ENCODE results near the gene POTEJ.
"Not testable (repeated sequence)": the region's sequence is repeated elsewhere in the genome, so short reads cannot be mapped to it uniquely, and the experiment has no call there.

The POTEJ gene

GRCh38 chr2:130611140-130611539 is at the start of gene POTEJ:
Gene POTEJ, plus strand, starts transcription at chr2:130611440. Its CDS starts 93 bp downstream, at chr2:130611533.
- not testable (repeated sequence) for H3K27me3 ChIP-seq (ENCODE audit: insufficient read depth, low read depth); H3K36me3 ChIP-seq (ENCODE audit: insufficient read depth); H4K20me1 ChIP-seq (ENCODE audit: insufficient read depth); H3K27ac ChIP-seq; H2AFZ ChIP-seq (ENCODE audit: low read depth); H3K9ac ChIP-seq; H3K4me1 ChIP-seq (ENCODE audit: low read depth, poor library complexity, severe bottlenecking); H3K4me3 ChIP-seq (IDR thresholded peaks at IDR 0.05; ENCODE audit: insufficient read depth, low read depth, low read length); H3K79me2 ChIP-seq (ENCODE audit: insufficient read depth, low read depth); H3K4me2 ChIP-seq

DNA sequence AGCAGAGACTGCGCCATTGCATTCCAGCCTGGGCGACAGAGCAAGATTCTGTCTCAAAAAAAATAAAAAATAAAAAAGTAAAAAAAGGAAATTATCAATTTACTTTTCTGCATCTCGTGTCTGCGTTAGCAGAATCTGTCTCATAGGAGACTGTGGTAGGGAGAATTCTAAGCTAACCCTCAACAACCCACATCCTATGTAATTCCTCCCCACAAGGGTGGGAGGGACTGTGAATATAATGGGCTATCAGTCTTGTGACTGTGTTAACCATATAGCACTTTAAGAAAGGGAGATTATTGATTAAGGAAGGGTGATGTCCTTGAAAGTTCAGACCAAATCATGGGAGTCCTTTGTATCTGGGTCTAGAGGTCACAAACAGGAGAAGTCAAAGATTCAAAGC is 45.1 kb upstream of the POTEJ start:
- H3K4me2 ChIP-seq; H3K4me1 ChIP-seq (ENCODE audit: low read depth, poor library complexity, severe bottlenecking); H3K27ac ChIP-seq; H3K27me3 ChIP-seq (ENCODE audit: insufficient read depth, low read depth); H3K79me2 ChIP-seq (ENCODE audit: insufficient read depth, low read depth); H3K9ac ChIP-seq; H4K20me1 ChIP-seq (ENCODE audit: insufficient read depth); H3K36me3 ChIP-seq (ENCODE audit: insufficient read depth); H3K4me3 ChIP-seq (IDR thresholded peaks at IDR 0.05; ENCODE audit: insufficient read depth, low read depth, low read length); H2AFZ ChIP-seq (ENCODE audit: low read depth): not testable (repeated sequence)

DNA sequence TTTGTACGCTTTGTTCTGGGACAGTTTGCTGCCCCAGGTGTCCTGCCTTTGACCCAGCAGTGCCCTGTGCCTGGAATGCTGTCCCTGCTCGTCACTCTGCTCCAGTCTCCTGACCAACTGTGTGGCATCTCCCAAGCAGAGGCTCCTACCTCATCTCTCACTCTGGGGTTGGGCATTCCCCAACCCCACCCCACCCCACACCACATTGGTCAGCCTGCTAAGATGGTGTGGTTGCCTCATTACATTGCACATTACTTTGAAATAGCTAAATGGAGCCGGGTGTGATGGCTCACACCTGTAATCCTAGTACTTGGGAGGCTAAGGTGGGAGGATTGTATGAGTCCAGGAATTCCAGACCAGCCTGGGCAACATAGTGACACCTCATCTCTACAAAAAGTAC is 39.3 kb upstream of the POTEJ start:
- not testable (repeated sequence) for H4K20me1 ChIP-seq (ENCODE audit: insufficient read depth); H3K4me1 ChIP-seq (ENCODE audit: low read depth, poor library complexity, severe bottlenecking); H3K4me2 ChIP-seq; H3K9ac ChIP-seq; H3K4me3 ChIP-seq (IDR thresholded peaks at IDR 0.05; ENCODE audit: insufficient read depth, low read depth, low read length); H3K27me3 ChIP-seq (ENCODE audit: insufficient read depth, low read depth); H3K36me3 ChIP-seq (ENCODE audit: insufficient read depth); H3K79me2 ChIP-seq (ENCODE audit: insufficient read depth, low read depth); H3K27ac ChIP-seq; H2AFZ ChIP-seq (ENCODE audit: low read depth)

GRCh38 chr2:130574230-130574629 is 37.0 kb upstream of the POTEJ start:
- not testable (repeated sequence) for H3K36me3 ChIP-seq (ENCODE audit: insufficient read depth)

DNA sequence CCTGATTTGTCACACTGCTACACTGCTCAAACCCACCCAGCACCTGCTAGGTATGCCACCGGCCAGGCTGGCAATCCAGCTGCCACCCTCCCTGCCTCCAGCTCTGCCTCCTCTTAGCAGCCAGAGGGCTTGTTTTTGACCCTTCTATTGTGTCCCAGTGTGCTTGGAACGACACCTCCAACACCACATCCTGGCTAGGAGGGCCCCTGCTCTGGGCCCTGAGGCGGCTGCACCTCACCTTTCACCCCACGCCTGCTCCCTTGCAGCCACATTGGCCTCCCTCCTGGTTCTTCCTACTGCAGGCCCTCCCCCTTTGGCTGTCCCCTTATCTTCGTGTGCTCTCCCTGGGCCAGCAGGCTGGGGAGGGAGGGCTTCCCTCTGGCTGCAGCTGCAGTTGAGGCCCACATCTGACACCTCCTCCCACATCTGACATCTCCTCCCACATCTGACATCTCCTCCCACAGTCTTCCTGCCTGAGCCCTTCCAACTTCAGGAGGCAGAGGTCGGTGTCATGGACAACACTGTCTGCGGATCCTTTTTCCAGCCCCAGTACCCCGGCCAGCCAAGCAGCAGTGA is 34.9 kb upstream of the POTEJ start:
- not testable (repeated sequence) for H3K27me3 ChIP-seq (ENCODE audit: insufficient read depth, low read depth); H3K4me3 ChIP-seq (IDR thresholded peaks at IDR 0.05; ENCODE audit: insufficient read depth, low read depth, low read length); H3K4me1 ChIP-seq (ENCODE audit: low read depth, poor library complexity, severe bottlenecking); H3K27ac ChIP-seq; H3K79me2 ChIP-seq (ENCODE audit: insufficient read depth, low read depth); H3K9ac ChIP-seq; H3K36me3 ChIP-seq (ENCODE audit: insufficient read depth); H4K20me1 ChIP-seq (ENCODE audit: insufficient read depth); H3K4me2 ChIP-seq; H2AFZ ChIP-seq (ENCODE audit: low read depth)

More at GRCh38 chr2:130574230-130574629, 37.0 kb upstream of the POTEJ start:
- H3K27me3 ChIP-seq (ENCODE audit: insufficient read depth, low read depth); H3K79me2 ChIP-seq (ENCODE audit: insufficient read depth, low read depth); H2AFZ ChIP-seq (ENCODE audit: low read depth); H3K27ac ChIP-seq; H3K9ac ChIP-seq; H3K4me2 ChIP-seq; H3K4me3 ChIP-seq (IDR thresholded peaks at IDR 0.05; ENCODE audit: insufficient read depth, low read depth, low read length); H3K4me1 ChIP-seq (ENCODE audit: low read depth, poor library complexity, severe bottlenecking); H4K20me1 ChIP-seq (ENCODE audit: insufficient read depth): not testable (repeated sequence)

GRCh38 chr2:130577559-130577958 is 33.7 kb upstream of the POTEJ start:
- not testable (repeated sequence) for H4K20me1 ChIP-seq (ENCODE audit: insufficient read depth); H3K27me3 ChIP-seq (ENCODE audit: insufficient read depth, low read depth); H3K4me1 ChIP-seq (ENCODE audit: low read depth, poor library complexity, severe bottlenecking); H3K4me3 ChIP-seq (IDR thresholded peaks at IDR 0.05; ENCODE audit: insufficient read depth, low read depth, low read length); H3K79me2 ChIP-seq (ENCODE audit: insufficient read depth, low read depth); H3K36me3 ChIP-seq (ENCODE audit: insufficient read depth); H2AFZ ChIP-seq (ENCODE audit: low read depth); H3K9ac ChIP-seq; H3K27ac ChIP-seq; H3K4me2 ChIP-seq

DNA sequence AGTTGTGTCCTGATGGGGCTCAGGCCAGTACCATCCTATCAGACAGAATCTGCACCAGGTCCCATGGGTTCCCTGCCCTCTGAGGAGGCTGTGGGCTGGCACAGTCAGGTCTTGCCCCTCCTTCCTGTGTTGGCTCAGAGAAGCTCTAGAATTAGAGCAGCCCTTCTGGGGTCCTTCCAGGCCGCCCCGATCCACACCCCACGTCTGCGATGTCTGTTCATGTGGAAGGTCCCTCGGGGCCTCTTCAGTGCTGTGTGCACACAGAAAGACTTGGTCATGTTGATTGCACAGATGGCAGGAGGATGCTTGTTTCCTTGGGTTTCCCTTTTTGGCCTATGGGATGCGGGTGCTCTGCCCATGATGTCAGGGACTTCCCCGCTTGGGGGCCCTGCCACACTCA is 32.1 kb upstream of the POTEJ start:
- not testable (repeated sequence) for H3K4me2 ChIP-seq

DNA sequence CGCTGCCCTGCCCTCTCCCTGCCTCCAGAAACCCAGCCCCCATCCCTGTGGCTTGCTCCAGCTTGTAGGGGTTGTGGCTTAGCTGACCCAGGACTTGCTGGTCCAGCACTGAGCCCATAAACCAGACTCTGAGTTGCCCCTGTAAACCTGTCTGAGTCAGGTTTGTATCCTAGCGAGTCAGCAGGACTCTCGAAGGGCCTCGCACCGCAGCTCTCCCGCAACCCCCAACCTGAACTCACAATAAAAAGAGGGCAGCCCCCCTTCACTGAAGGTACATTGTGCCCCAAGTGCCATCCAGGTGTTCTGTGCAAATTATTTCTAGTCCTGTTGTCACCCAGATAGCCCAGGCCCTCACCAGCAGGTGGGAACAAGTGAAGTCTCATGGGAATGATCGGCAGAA is 29.7 kb upstream of the POTEJ start:
- not testable (repeated sequence) for H3K9ac ChIP-seq; H3K36me3 ChIP-seq (ENCODE audit: insufficient read depth); H3K4me3 ChIP-seq (IDR thresholded peaks at IDR 0.05; ENCODE audit: insufficient read depth, low read depth, low read length); H3K27ac ChIP-seq; H4K20me1 ChIP-seq (ENCODE audit: insufficient read depth); H3K27me3 ChIP-seq (ENCODE audit: insufficient read depth, low read depth); H2AFZ ChIP-seq (ENCODE audit: low read depth); H3K79me2 ChIP-seq (ENCODE audit: insufficient read depth, low read depth); H3K4me1 ChIP-seq (ENCODE audit: low read depth, poor library complexity, severe bottlenecking); H3K4me2 ChIP-seq

More for the DNA sequence above, 32.1 kb upstream of the POTEJ start:
- H3K4me1 ChIP-seq (ENCODE audit: low read depth, poor library complexity, severe bottlenecking); H3K79me2 ChIP-seq (ENCODE audit: insufficient read depth, low read depth); H3K9ac ChIP-seq; H4K20me1 ChIP-seq (ENCODE audit: insufficient read depth); H3K27ac ChIP-seq; H2AFZ ChIP-seq (ENCODE audit: low read depth); H3K4me3 ChIP-seq (IDR thresholded peaks at IDR 0.05; ENCODE audit: insufficient read depth, low read depth, low read length); H3K36me3 ChIP-seq (ENCODE audit: insufficient read depth); H3K27me3 ChIP-seq (ENCODE audit: insufficient read depth, low read depth): not testable (repeated sequence)

- not testable (repeated sequence) for H3K4me1 ChIP-seq (ENCODE audit: low read depth, poor library complexity, severe bottlenecking); H3K4me2 ChIP-seq; H3K36me3 ChIP-seq (ENCODE audit: insufficient read depth); H2AFZ ChIP-seq (ENCODE audit: low read depth); H3K27ac ChIP-seq; H3K4me3 ChIP-seq (IDR thresholded peaks at IDR 0.05; ENCODE audit: insufficient read depth, low read depth, low read length); H4K20me1 ChIP-seq (ENCODE audit: insufficient read depth); H3K79me2 ChIP-seq (ENCODE audit: insufficient read depth, low read depth); H3K27me3 ChIP-seq (ENCODE audit: insufficient read depth, low read depth); H3K9ac ChIP-seq
Observed at GRCh38 chr2:130582970-130583369, 28.3 kb upstream of the POTEJ start.

DNA sequence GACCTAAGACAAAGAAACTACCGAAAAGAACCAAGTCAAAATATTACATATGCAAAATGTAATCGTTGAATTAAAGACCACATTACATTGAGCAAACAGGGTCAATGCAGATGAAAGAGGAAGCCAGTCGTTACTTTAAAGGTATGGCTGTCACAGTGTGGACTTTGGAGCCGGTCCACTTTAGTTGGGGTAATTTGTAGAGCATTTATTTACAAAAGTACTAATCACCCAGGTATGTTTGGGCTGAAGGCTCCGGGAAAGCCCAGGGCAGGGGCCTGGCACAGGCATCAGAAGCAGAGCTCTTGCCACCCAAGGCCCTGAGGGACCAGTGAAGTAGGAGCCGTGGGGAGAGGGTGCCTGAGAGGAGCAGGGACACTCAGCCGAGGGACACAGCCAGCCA is 27.7 kb upstream of the POTEJ start:
- not testable (repeated sequence) for H3K27ac ChIP-seq; H3K27me3 ChIP-seq (ENCODE audit: insufficient read depth, low read depth); H3K4me3 ChIP-seq (IDR thresholded peaks at IDR 0.05; ENCODE audit: insufficient read depth, low read depth, low read length); H3K79me2 ChIP-seq (ENCODE audit: insufficient read depth, low read depth); H4K20me1 ChIP-seq (ENCODE audit: insufficient read depth); H3K9ac ChIP-seq; H3K4me1 ChIP-seq (ENCODE audit: low read depth, poor library complexity, severe bottlenecking); H3K36me3 ChIP-seq (ENCODE audit: insufficient read depth); H3K4me2 ChIP-seq; H2AFZ ChIP-seq (ENCODE audit: low read depth)

GRCh38 chr2:130584726-130585125 is 26.5 kb upstream of the POTEJ start:
- H3K4me2 ChIP-seq; H3K4me3 ChIP-seq (IDR thresholded peaks at IDR 0.05; ENCODE audit: insufficient read depth, low read depth, low read length); H3K36me3 ChIP-seq (ENCODE audit: insufficient read depth); H3K4me1 ChIP-seq (ENCODE audit: low read depth, poor library complexity, severe bottlenecking); H3K9ac ChIP-seq; H2AFZ ChIP-seq (ENCODE audit: low read depth); H3K27ac ChIP-seq; H4K20me1 ChIP-seq (ENCODE audit: insufficient read depth); H3K79me2 ChIP-seq (ENCODE audit: insufficient read depth, low read depth); H3K27me3 ChIP-seq (ENCODE audit: insufficient read depth, low read depth): not testable (repeated sequence)
